Heart left ventricle (tissue), 16 donors: ENCODE data around the gene ASPG. TPM values are rescaled to one million over a fixed set of nuclear protein-coding genes. Genes with fewer than 3 reads are reported as not detected.

Source experiments
- ATAC-seq, 4 donors: fragments of 200-7000 bp; cut with Tn5 transposase; one replicate each; pipeline ENCODE4 v1.9.1; 2020 to 2022; ENCODE audit warnings: moderate library complexity in 4 of 4, mild to moderate bottlenecking in 3 of 4, moderate number of reproducible peaks in 1 of 4
- DNase-seq, 5 donors: peaks; one replicate each; pipeline ENCODE4 v3.0.0-alpha.2; 2020
- H3K27ac ChIP-seq, 12 donors: fragments of 200-600 bp; sonication (generic) in 4 of 12; one replicate each; pipeline versions ENCODE4 v1.5.0 to v1.8.0; 2016 to 2022; ENCODE audit warnings: mild to moderate bottlenecking in 2 of 12
- H3K27me3 ChIP-seq, 9 donors: fragments of 200-600 bp; sonication (generic) in 2 of 9; one replicate each; pipeline versions ENCODE4 v1.5.1 to v1.8.0; 2016 to 2022; ENCODE audit warnings: mild to moderate bottlenecking in 3 of 9
- H3K36me3 ChIP-seq, 9 donors: fragments of 200-600 bp; sonication (generic) in 2 of 9; one replicate each; pipeline versions ENCODE4 v1.5.0 to v1.8.0; 2018 to 2022; ENCODE audit warnings: mild to moderate bottlenecking in 2 of 9
- H3K4me1 ChIP-seq, 12 donors: fragments of 200-600 bp; sonication (generic) in 4 of 12; one replicate each; pipeline versions ENCODE4 v1.5.0 to v1.8.0; 2016 to 2022; ENCODE audit warnings: mild to moderate bottlenecking in 3 of 12
- H3K4me3 ChIP-seq, 12 donors: fragments of 200-600 bp; sonication (generic) in 4 of 12; one replicate each; pipeline versions ENCODE4 v1.5.0 to v1.8.0; 2017 to 2022; ENCODE audit warnings: mild to moderate bottlenecking in 9 of 12, moderate library complexity in 4 of 12
- H3K9me3 ChIP-seq, 12 donors: fragments of 200-600 bp; sonication (generic) in 4 of 12; one replicate each; pipeline versions ENCODE4 v1.5.0 to v1.8.0; 2016 to 2022; ENCODE audit warnings: mild to moderate bottlenecking in 1 of 12
- POLR2A ChIP-seq, 2 donors: fragments of 450-650 bp; IDR thresholded peaks; one replicate each; pipeline ENCODE4 v1.6.1; 2017; ENCODE audit warnings: antibody characterized with exemption in 2 of 2, mild to moderate bottlenecking in 2 of 2, moderate library complexity in 2 of 2
- whole genome bisulfite sequencing, 4 donors: extraction: QIAGEN DNeasy Blood & Tissue Kit in 2 of 4; methylation state at CpG; one replicate each; pipeline versions ENCODE4 v1.1.5 to v1.1.7; 2013 to 2018; 5-methylcytosine and 5-hydroxymethylcytosine counted together
- intact Hi-C, 10 donors: fragments of 100-400 bp; cut with DNase I; formaldehyde crosslinking; loops; one replicate each; pipeline versions ENCODE4 v1.11.1 to v1.14.2; 2022
- polyA plus RNA-seq, 2 donors: library from polyadenylated mRNA; stranded (reverse); fragments of 200-250 nt; gene quantifications; one replicate each; pipeline ENCODE4 v1.2.3, GENCODE V29; 2013
- total RNA-seq, 9 donors: library from RNA; depleted of rRNA in 2 of 9; stranded (reverse); fragments of >200 nt in 2 of 9; fragmentation: NEBNext Ultra II Directional in 3 of 9; extraction: Animal tissue kit (Norgen Biotek cat#: 25700) in 3 of 9; gene quantifications; one replicate each; pipeline versions ENCODE4 v1.1.0 to v1.2.4, GENCODE V29; 2016 to 2023
- TF ChIP-seq, protein P1 (sequence below), 12 donors: fragments of 200-600 bp; sonication (generic) in 4 of 12; IDR thresholded peaks; one replicate each; pipeline versions ENCODE4 v1.5.0 to v1.8.0; 2018 to 2022; ENCODE audit warnings: antibody characterized with exemption in 12 of 12, mild to moderate bottlenecking in 5 of 12
- donor health status: ischemic (EF 13 %, LVEDD 7.1; RV severe dilation, severe dysfunction).
- donor health status: healthy with polysubstance abuse.
- donor health status: DM: no; HTN: yes; CAD: no.
- donor health status: DM: no; HTN: no; CAD: no.
- donor health status: ischemic (EF 25% LVEDD 6.9; RV normal size, moderate dysfunction).
- donor health status: ischemic (EF 25% LVEDD 5.7; RV mildly dilated, moderate dysfunction).
- donor health status: healthy.
- donor health status: DM: yes; HTN: yes; CAD: no.
- donor health status: ischemic (EF 35%, LVEDD 5.7; RV mildly dilated, moderate dysfunction).
- donor health status: nonischemic (EF 11% LVEDD 7.7; RV severe dilation, severe dysfunction).
- donor health status: DM: yes; HTN: yes; CAD: no.
- donor health status: PGD.
- donor health status: ischemic (EF 29% LVEDD 5.4; RV normal size, mild dysfunction).
- donor health status: nonischemic (EF 23%, LVEDD 6.1; RV moderate dilation, normal function).

ASPG gene
- total and polyA plus RNA-seq, 11 donors, result 3.2 to 54.6 (median 16.3) TPM

DNA sequence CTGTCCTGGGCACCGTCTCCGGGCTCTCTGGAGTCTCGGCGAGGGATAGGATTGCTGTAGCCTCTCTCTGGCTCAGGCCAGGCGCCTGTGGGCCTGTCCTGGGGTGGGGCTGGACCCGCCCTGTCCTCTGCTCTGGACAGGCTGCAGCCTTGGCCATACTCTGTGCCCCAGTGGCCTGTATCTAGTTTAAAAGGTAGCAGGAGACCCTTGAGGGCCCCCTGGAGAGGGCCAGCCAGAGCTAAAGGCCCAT, 54.6 kb downstream of the ASPG start:
- DNase-seq, result peak in 2 of 5 donors; percentile 33 to 56
- TF ChIP-seq, protein P1, sequence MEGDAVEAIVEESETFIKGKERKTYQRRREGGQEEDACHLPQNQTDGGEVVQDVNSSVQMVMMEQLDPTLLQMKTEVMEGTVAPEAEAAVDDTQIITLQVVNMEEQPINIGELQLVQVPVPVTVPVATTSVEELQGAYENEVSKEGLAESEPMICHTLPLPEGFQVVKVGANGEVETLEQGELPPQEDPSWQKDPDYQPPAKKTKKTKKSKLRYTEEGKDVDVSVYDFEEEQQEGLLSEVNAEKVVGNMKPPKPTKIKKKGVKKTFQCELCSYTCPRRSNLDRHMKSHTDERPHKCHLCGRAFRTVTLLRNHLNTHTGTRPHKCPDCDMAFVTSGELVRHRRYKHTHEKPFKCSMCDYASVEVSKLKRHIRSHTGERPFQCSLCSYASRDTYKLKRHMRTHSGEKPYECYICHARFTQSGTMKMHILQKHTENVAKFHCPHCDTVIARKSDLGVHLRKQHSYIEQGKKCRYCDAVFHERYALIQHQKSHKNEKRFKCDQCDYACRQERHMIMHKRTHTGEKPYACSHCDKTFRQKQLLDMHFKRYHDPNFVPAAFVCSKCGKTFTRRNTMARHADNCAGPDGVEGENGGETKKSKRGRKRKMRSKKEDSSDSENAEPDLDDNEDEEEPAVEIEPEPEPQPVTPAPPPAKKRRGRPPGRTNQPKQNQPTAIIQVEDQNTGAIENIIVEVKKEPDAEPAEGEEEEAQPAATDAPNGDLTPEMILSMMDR (IDR thresholded peaks at IDR 0.05), result no peak
- TF ChIP-seq POLR2A (IDR thresholded peaks at IDR 0.05), result no peak
- peak in 1 of 4 donors; percentile 24 for ATAC-seq
- H3K27me3 ChIP-seq, result peaks cover 8 to 49% (median 20%) of the 10 kb centered on the region in 9 donors
- peak overlapping the region in 9 of 12 donors; percentile 64 to 87 (median 71) for H3K27ac ChIP-seq
- peak overlapping the region; percentile 54 to 83 (median 60) for H3K4me3 ChIP-seq
- intact Hi-C loops, result loop anchor here in 4 of 10 donors (5.0 to 10.0 kb wide), 4 partner anchors 47 to 412 kb away; no protein-coding TSS in a partner anchor
- 20 to 62% (median 48%) methylated on average over 1 to 6 of the region's 6 CpGs for WGBS, 4 donors
- no peaks in the 10 kb centered on the region for H3K9me3 ChIP-seq
- no peaks in the 10 kb centered on the region for H3K36me3 ChIP-seq
- H3K4me1 ChIP-seq, result peaks cover 10 to 68% (median 27%) of the 10 kb centered on the region in 12 donors

DNA sequence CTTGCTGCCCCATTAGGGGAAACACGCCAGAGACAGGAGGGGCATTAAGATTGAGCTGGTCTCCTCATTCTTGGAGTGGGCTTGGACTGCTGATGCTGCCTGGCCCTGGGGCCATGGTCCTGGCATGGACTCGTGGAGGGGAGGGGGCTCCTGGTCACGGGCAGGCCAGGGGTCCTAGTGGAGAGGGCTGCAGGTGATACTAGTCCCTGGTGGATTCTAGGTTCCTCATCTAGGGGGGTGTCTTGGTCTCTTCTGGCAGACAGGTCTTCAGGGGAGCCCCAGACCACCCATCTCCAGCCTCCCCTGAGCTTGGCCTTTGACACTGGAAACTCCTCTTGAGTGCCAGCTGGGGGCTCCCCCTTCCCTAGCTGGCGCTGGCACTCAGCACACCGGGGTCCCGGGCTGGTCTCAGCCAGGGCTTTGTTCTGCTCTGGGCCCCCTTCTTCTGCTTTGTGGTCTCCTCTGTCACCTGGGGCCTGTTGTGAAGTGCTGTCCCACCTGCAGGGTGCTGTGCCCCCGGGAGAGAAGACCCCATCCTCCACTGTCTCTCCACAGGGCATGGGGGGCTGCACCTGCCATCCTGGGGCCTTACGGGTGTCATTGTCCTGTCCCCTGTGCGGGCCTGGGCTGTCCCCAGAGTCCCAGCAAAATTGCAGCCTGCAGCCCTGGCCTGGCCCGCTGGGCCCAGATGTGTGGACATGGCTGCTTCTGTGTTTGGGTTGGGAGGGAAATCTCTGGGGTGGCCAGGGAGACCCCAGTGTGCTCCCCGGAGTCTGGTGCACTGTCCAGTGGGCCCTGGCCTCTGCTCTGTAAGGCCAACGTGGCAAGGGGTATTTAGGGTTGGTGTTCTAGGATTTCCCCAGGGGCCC, 55.2 kb downstream of the ASPG start:
- H3K4me3 ChIP-seq, result peak overlapping the region in 11 of 12 donors; percentile 54 to 83 (median 61)
- ATAC-seq, result no peak
- WGBS, 4 donors, result 81 to 93% (median 88%) methylated on average over 9 to 12 of the region's 12 CpGs
- intact Hi-C loops, result loop anchor here in 4 of 10 donors (5.0 to 10.0 kb wide), 4 partner anchors 47 to 412 kb away; no protein-coding TSS in a partner anchor
- no peak for TF ChIP-seq POLR2A (IDR thresholded peaks at IDR 0.05)
- TF ChIP-seq, protein P1 (IDR thresholded peaks at IDR 0.05), result no peak
- peaks cover 10 to 62% (median 22%) of the 10 kb centered on the region in 12 donors for H3K4me1 ChIP-seq
- peaks cover 3 to 44% (median 15%) of the 10 kb centered on the region in 9 donors for H3K27me3 ChIP-seq
- no peaks in the 10 kb centered on the region for H3K9me3 ChIP-seq
- H3K27ac ChIP-seq, result peak overlapping the region in 9 of 12 donors; percentile 64 to 87 (median 71)
- H3K36me3 ChIP-seq, result no peaks in the 10 kb centered on the region
- DNase-seq, result peak in 3 of 5 donors; percentile 12 to 31 (median 15)

DNA sequence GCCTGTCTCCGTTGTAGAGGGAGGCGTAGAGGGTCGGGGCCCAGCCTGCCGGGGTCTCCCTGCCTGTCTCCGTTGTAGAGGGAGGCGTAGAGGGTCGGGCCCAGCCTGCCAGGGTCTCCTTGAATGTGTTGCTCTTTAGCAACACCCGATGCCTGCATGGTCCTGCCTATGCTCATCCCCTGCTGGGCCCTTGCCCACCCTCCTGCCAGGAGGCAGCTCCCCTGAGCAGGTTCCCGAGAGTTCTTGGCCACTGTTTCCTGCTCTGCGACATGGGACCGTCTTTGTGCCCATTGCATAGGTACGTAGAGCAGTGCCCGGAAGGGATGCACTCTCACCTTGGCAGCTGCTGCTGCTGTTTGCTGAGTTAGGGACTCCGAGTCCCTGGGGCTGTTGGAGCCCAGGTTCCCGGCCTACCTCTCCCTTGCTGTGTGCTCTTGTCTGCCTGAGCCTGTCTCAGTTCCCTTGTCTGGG, 56.2 kb downstream of the ASPG start:
- H3K27me3 ChIP-seq, result peaks cover 0 to 36% (median 11%) of the 10 kb centered on the region in 9 donors
- no peaks in the 10 kb centered on the region for H3K36me3 ChIP-seq

More for the DNA sequence above, 56.2 kb downstream of the ASPG start:
- intact Hi-C loops, result loop anchor here in 4 of 10 donors (5.0 to 10.0 kb wide), 4 partner anchors 46 to 411 kb away; no protein-coding TSS in a partner anchor
- ATAC-seq (no peak), DNase-seq (peak in 3 of 5 donors; percentile 11 to 56 (median 12))
- WGBS, 4 donors, result 83 to 89% (median 85%) methylated on average over 7 to 15 of the region's 15 CpGs
- Histone ChIP-seq H3K4me1 (peaks cover 7 to 54% (median 18%) of the 10 kb centered on the region in 12 donors), H3K4me3 (no peak overlapping the region), H3K9me3 (no peaks in the 10 kb centered on the region), H3K27ac (no peak overlapping the region)
- TF ChIP-seq, protein P1 (IDR thresholded peaks at IDR 0.05), result no peak
- TF ChIP-seq POLR2A (IDR thresholded peaks at IDR 0.05), result no peak
